Measurements from ENCODE around the gene ENOX1.

The ENOX1 gene

GRCh38 chr13:43653395-43653794 lies 133.4 kb downstream of the ENOX1 start:
- no peaks in the 10 kb centered on the region for H3K79me1 ChIP-seq (replicated peaks; ENCODE audit: low read length, poor library complexity, severe bottlenecking)
- H3K27me3 ChIP-seq (ENCODE audit: control insufficient read depth in 1 of 2, insufficient read depth in 1 of 2, low read length in 2 of 2), result no peaks in the 10 kb centered on the region
- no peak overlapping the region for H3K4me2 ChIP-seq (ENCODE audit: low read length, poor library complexity, severe bottlenecking)
- no peaks in the 10 kb centered on the region for H3K4me1 ChIP-seq (ENCODE audit: control insufficient read depth, insufficient read depth, low read depth, low read length)
- H3K9me3 ChIP-seq (ENCODE audit: control insufficient read depth, low read length), result no peaks in the 10 kb centered on the region
- no peak for DNase-seq
- no peak overlapping the region for H3K23ac ChIP-seq (ENCODE audit: low read length in 2 of 2)
- no peak overlapping the region for H2BK15ac ChIP-seq (ENCODE audit: low read depth, poor library complexity, severe bottlenecking)
- no peak overlapping the region for H2BK120ac ChIP-seq (ENCODE audit: low read depth, low read length)
- H4K8ac ChIP-seq (ENCODE audit: low read length), result no peak overlapping the region
- no peak overlapping the region for H2BK12ac ChIP-seq (ENCODE audit: low read length in 2 of 2)
- H3K9ac ChIP-seq (ENCODE audit: low read length), result no peak overlapping the region
- H2AFZ ChIP-seq (ENCODE audit: low read depth, low read length), result no peak overlapping the region
- no peak overlapping the region for H3K4ac ChIP-seq (ENCODE audit: low read depth in 1 of 2, low read length in 2 of 2)
- no peak overlapping the region for H2AK5ac ChIP-seq (ENCODE audit: low read length, severe bottlenecking)
- H3K4me3 ChIP-seq (ENCODE audit: insufficient read depth in 1 of 2, low read depth in 1 of 2, low read length in 2 of 2), result no peak overlapping the region
- H4K91ac ChIP-seq (ENCODE audit: low read length), result no peak overlapping the region
- no peak overlapping the region for H3K27ac ChIP-seq (ENCODE audit: low read length, poor library complexity, severe bottlenecking)
- H2BK5ac ChIP-seq (ENCODE audit: low read depth, low read length, poor library complexity, severe bottlenecking), result no peak overlapping the region
- no peak overlapping the region for H3K14ac ChIP-seq (ENCODE audit: low read length in 2 of 2)
- peaks cover 0 to 6% of the 10 kb centered on the region in 2 experiments for H3K36me3 ChIP-seq (ENCODE audit: control insufficient read depth in 1 of 2, insufficient read depth in 2 of 2, low read depth in 1 of 2, low read length in 2 of 2)
- H3K18ac ChIP-seq (ENCODE audit: low read depth in 1 of 2, low read length in 2 of 2), result no peak overlapping the region
- no CpG with 5 or more reads among the region's 1 CpG for WGBS

GRCh38 chr13:43652760-43653159 lies 134.0 kb downstream of the ENOX1 start:
- Histone ChIP-seq H2BK12ac (ENCODE audit: low read length in 2 of 2) (no peak overlapping the region), H3K4ac (ENCODE audit: low read depth in 1 of 2, low read length in 2 of 2) (no peak overlapping the region), H3K27ac (ENCODE audit: low read length, poor library complexity, severe bottlenecking) (no peak overlapping the region), H2AFZ (ENCODE audit: low read depth, low read length) (no peak overlapping the region), H2BK15ac (ENCODE audit: low read depth, poor library complexity, severe bottlenecking) (no peak overlapping the region), H2BK120ac (ENCODE audit: low read depth, low read length) (no peak overlapping the region), H3K4me3 (ENCODE audit: insufficient read depth in 1 of 2, low read depth in 1 of 2, low read length in 2 of 2) (no peak overlapping the region), H3K4me1 (ENCODE audit: control insufficient read depth, insufficient read depth, low read depth, low read length) (no peaks in the 10 kb centered on the region), H2BK5ac (ENCODE audit: low read depth, low read length, poor library complexity, severe bottlenecking) (no peak overlapping the region), H4K8ac (ENCODE audit: low read length) (no peak overlapping the region), H3K9ac (ENCODE audit: low read length) (no peak overlapping the region), H3K79me1 (replicated peaks; ENCODE audit: low read length, poor library complexity, severe bottlenecking) (no peaks in the 10 kb centered on the region), H3K27me3 (ENCODE audit: control insufficient read depth in 1 of 2, insufficient read depth in 1 of 2, low read length in 2 of 2) (no peaks in the 10 kb centered on the region), H3K18ac (ENCODE audit: low read depth in 1 of 2, low read length in 2 of 2) (no peak overlapping the region), H3K4me2 (ENCODE audit: low read length, poor library complexity, severe bottlenecking) (no peak overlapping the region), H3K36me3 (ENCODE audit: control insufficient read depth in 1 of 2, insufficient read depth in 2 of 2, low read depth in 1 of 2, low read length in 2 of 2) (peaks cover 0 to 6% of the 10 kb centered on the region in 2 experiments), H2AK5ac (ENCODE audit: low read length, severe bottlenecking) (no peak overlapping the region), H3K14ac (ENCODE audit: low read length in 2 of 2) (no peak overlapping the region), H3K23ac (ENCODE audit: low read length in 2 of 2) (no peak overlapping the region), H4K91ac (ENCODE audit: low read length) (no peak overlapping the region), H3K9me3 (ENCODE audit: control insufficient read depth, low read length) (no peaks in the 10 kb centered on the region)
- DNase-seq, result no peak
- WGBS, result 90% methylated on average over 3 of the region's 3 CpGs

GRCh38 chr13:43650882-43651281 lies 135.9 kb downstream of the ENOX1 start:
- no peak for DNase-seq
- H3K27ac ChIP-seq (ENCODE audit: low read length, poor library complexity, severe bottlenecking), result no peak overlapping the region
- WGBS, result 79% methylated on average over 3 of the region's 4 CpGs
- no peak overlapping the region for H4K8ac ChIP-seq (ENCODE audit: low read length)
- H3K27me3 ChIP-seq (ENCODE audit: control insufficient read depth in 1 of 2, insufficient read depth in 1 of 2, low read length in 2 of 2), result no peaks in the 10 kb centered on the region
- no peak overlapping the region for H3K4ac ChIP-seq (ENCODE audit: low read depth in 1 of 2, low read length in 2 of 2)
- H3K4me2 ChIP-seq (ENCODE audit: low read length, poor library complexity, severe bottlenecking), result no peak overlapping the region
- peaks cover 0 to 2% of the 10 kb centered on the region in 2 experiments for H3K36me3 ChIP-seq (ENCODE audit: control insufficient read depth in 1 of 2, insufficient read depth in 2 of 2, low read depth in 1 of 2, low read length in 2 of 2)
- no peak overlapping the region for H3K23ac ChIP-seq (ENCODE audit: low read length in 2 of 2)
- no peak overlapping the region for H2BK5ac ChIP-seq (ENCODE audit: low read depth, low read length, poor library complexity, severe bottlenecking)
- no peaks in the 10 kb centered on the region for H3K9me3 ChIP-seq (ENCODE audit: control insufficient read depth, low read length)
- H3K79me1 ChIP-seq (replicated peaks; ENCODE audit: low read length, poor library complexity, severe bottlenecking), result no peaks in the 10 kb centered on the region
- H2AK5ac ChIP-seq (ENCODE audit: low read length, severe bottlenecking), result no peak overlapping the region
- no peak overlapping the region for H2AFZ ChIP-seq (ENCODE audit: low read depth, low read length)
- H3K4me1 ChIP-seq (ENCODE audit: control insufficient read depth, insufficient read depth, low read depth, low read length), result no peaks in the 10 kb centered on the region
- no peak overlapping the region for H2BK120ac ChIP-seq (ENCODE audit: low read depth, low read length)
- H2BK15ac ChIP-seq (ENCODE audit: low read depth, poor library complexity, severe bottlenecking), result no peak overlapping the region
- no peak overlapping the region for H3K14ac ChIP-seq (ENCODE audit: low read length in 2 of 2)
- no peak overlapping the region for H3K18ac ChIP-seq (ENCODE audit: low read depth in 1 of 2, low read length in 2 of 2)
- no peak overlapping the region for H3K4me3 ChIP-seq (ENCODE audit: insufficient read depth in 1 of 2, low read depth in 1 of 2, low read length in 2 of 2)
- no peak overlapping the region for H3K9ac ChIP-seq (ENCODE audit: low read length)
- H2BK12ac ChIP-seq (ENCODE audit: low read length in 2 of 2), result no peak overlapping the region
- no peak overlapping the region for H4K91ac ChIP-seq (ENCODE audit: low read length)

- Histone ChIP-seq H2BK12ac (ENCODE audit: low read length in 2 of 2) (no peak overlapping the region), H2AFZ (ENCODE audit: low read depth, low read length) (no peak overlapping the region), H3K4me1 (ENCODE audit: control insufficient read depth, insufficient read depth, low read depth, low read length) (no peaks in the 10 kb centered on the region), H2BK5ac (ENCODE audit: low read depth, low read length, poor library complexity, severe bottlenecking) (no peak overlapping the region), H2BK15ac (ENCODE audit: low read depth, poor library complexity, severe bottlenecking) (no peak overlapping the region), H2AK5ac (ENCODE audit: low read length, severe bottlenecking) (no peak overlapping the region), H2BK120ac (ENCODE audit: low read depth, low read length) (no peak overlapping the region), H3K27me3 (ENCODE audit: control insufficient read depth in 1 of 2, insufficient read depth in 1 of 2, low read length in 2 of 2) (no peaks in the 10 kb centered on the region), H3K36me3 (ENCODE audit: control insufficient read depth in 1 of 2, insufficient read depth in 2 of 2, low read depth in 1 of 2, low read length in 2 of 2) (no peaks in the 10 kb centered on the region), H3K14ac (ENCODE audit: low read length in 2 of 2) (no peak overlapping the region), H3K4me3 (ENCODE audit: insufficient read depth in 1 of 2, low read depth in 1 of 2, low read length in 2 of 2) (no peak overlapping the region), H3K9me3 (ENCODE audit: control insufficient read depth, low read length) (no peaks in the 10 kb centered on the region), H4K8ac (ENCODE audit: low read length) (no peak overlapping the region), H3K79me1 (replicated peaks; ENCODE audit: low read length, poor library complexity, severe bottlenecking) (no peaks in the 10 kb centered on the region), H3K27ac (ENCODE audit: low read length, poor library complexity, severe bottlenecking) (no peak overlapping the region), H3K4me2 (ENCODE audit: low read length, poor library complexity, severe bottlenecking) (no peak overlapping the region), H3K9ac (ENCODE audit: low read length) (no peak overlapping the region), H3K4ac (ENCODE audit: low read depth in 1 of 2, low read length in 2 of 2) (no peak overlapping the region), H4K91ac (ENCODE audit: low read length) (no peak overlapping the region), H3K23ac (ENCODE audit: low read length in 2 of 2) (no peak overlapping the region), H3K18ac (ENCODE audit: low read depth in 1 of 2, low read length in 2 of 2) (no peak overlapping the region)
- no peak for DNase-seq
- 89% methylated on average over 3 of the region's 5 CpGs for WGBS
Observed at GRCh38 chr13:43648733-43649132, 138.0 kb downstream of the ENOX1 start.

All from mesenchymal stem cell (in vitro differentiated cells and primary cell).